OCI-LY1 (cell line): ENCODE data around the gene POLR2B.
"Not testable (repeated sequence)": the region's sequence is repeated elsewhere in the genome, so short reads cannot be mapped to it uniquely, and the experiment has no call there.

Experiments used
- H2AFZ ChIP-seq: fragments of 200-600 bp; sonication (generic), shearing (Covaris generic); 2 replicates; pipeline ENCODE4 v1.6.0; 2014; ENCODE audit warnings: antibody characterized with exemption, mild to moderate bottlenecking, low read length
- H3F3A ChIP-seq: fragments of 200-600 bp; sonication (generic), shearing (Covaris generic); 2 replicates; pipeline ENCODE4 v1.6.0; 2014; ENCODE audit warnings: mild to moderate bottlenecking, antibody characterized with exemption, low read length, moderate library complexity; ENCODE audit not compliant: insufficient read depth
- H3K27ac ChIP-seq: fragments of 200-600 bp; sonication (generic); 2 replicates; pipeline ENCODE4 v1.5.1; 2014; ENCODE audit warnings: low read length, mixed run types, mild to moderate bottlenecking, low read depth; ENCODE audit not compliant: poor library complexity, severe bottlenecking
- H3K27me3 ChIP-seq: fragments of 200-600 bp; sonication (generic); 2 replicates; pipeline ENCODE4 v1.6.0; 2014; ENCODE audit warnings: antibody characterized with exemption, mild to moderate bottlenecking, low read length, moderate library complexity; ENCODE audit not compliant: insufficient read depth
- H3K36me3 ChIP-seq: fragments of 200-600 bp; sonication (generic); 2 replicates; pipeline ENCODE4 v1.6.1; 2014; ENCODE audit warnings: mild to moderate bottlenecking, antibody characterized with exemption, low read length, moderate library complexity, mixed read lengths; ENCODE audit not compliant: insufficient read depth
- H3K4me1 ChIP-seq: fragments of 200-600 bp; sonication (generic); 2 replicates; pipeline ENCODE4 v1.5.1; 2014; ENCODE audit warnings: mild to moderate bottlenecking, low read length, moderate library complexity; ENCODE audit not compliant: insufficient read depth, severe bottlenecking
- H3K4me2 ChIP-seq: fragments of 200-600 bp; sonication (generic), shearing (Covaris generic); 2 replicates; pipeline ENCODE4 v1.6.1; 2014; ENCODE audit warnings: low read length
- H3K4me3 ChIP-seq: fragments of 200-600 bp; sonication (generic); 2 replicates; pipeline ENCODE4 v1.5.1; 2014; ENCODE audit warnings: low read length, low read depth, mild to moderate bottlenecking, mixed read lengths; ENCODE audit not compliant: poor library complexity, severe bottlenecking
- H3K79me2 ChIP-seq: fragments of 200-600 bp; shearing (Covaris generic); 2 replicates; pipeline ENCODE4 v1.6.1; 2016; ENCODE audit warnings: mixed run types, low read length, mixed read lengths; ENCODE audit not compliant: insufficient read depth
- H3K9ac ChIP-seq: fragments of 200-600 bp; sonication (generic), shearing (Covaris generic); 2 replicates; pipeline ENCODE4 v1.6.1; 2014; ENCODE audit warnings: mild to moderate bottlenecking, low read length, mixed read lengths
- H3K9me2 ChIP-seq: fragments of 200-600 bp; sonication (generic), shearing (Covaris generic); 2 replicates; pipeline ENCODE4 v1.6.1; 2014; ENCODE audit warnings: low read depth, mild to moderate bottlenecking, low read length, mixed read lengths
- H3K9me3 ChIP-seq: fragments of 200-600 bp; shearing (Covaris generic); 2 replicates; pipeline ENCODE4 v1.6.1; 2014; ENCODE audit warnings: low read length, mixed read lengths
- H4K20me1 ChIP-seq: fragments of 200-600 bp; sonication (generic), shearing (Covaris generic); 2 replicates; pipeline ENCODE4 v1.6.0; 2016; ENCODE audit warnings: mild to moderate bottlenecking, low read length; ENCODE audit not compliant: insufficient read depth
- EZH2 ChIP-seq: fragments of 200-600 bp; sonication (generic), shearing (Covaris generic); IDR thresholded peaks from 2 replicates; pipeline ENCODE4 v1.8.0; 2017; ENCODE audit warnings: borderline replicate concordance, mixed run types, mild to moderate bottlenecking, antibody characterized with exemption, low read length, moderate library complexity, mixed read lengths
- TF ChIP-seq, protein P1 (sequence below): fragments of 200-600 bp; sonication (generic), shearing (Covaris generic); IDR thresholded peaks from 2 replicates; pipeline ENCODE4 v1.5.1; 2017; ENCODE audit warnings: mild to moderate bottlenecking, antibody characterized with exemption, low read length, moderate library complexity, mixed read lengths

The POLR2B gene

DNA sequence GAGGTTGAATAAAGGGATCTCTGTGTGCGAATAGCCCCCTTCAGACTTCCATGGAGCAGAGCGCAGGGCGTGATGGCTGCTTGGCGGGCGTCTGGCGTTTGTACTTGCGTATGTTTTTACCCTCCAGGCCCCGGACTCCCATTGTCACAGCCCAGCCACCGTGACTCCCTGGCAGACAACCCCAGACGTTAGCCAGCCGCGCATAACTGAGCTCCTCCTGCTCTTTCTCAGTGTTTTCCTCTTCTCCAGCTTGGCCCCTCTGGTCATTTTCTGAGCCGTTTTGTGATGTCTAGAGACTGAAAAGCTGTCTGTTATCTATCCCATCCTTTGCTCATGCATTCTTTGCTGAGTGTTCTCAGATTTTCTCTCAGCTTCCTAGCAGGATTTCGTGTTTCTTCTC lies 77.2 kb downstream of the POLR2B start:
- no peaks in the 10 kb centered on the region for H3F3A ChIP-seq
- no peaks in the 10 kb centered on the region for H4K20me1 ChIP-seq
- TF ChIP-seq, protein P1, sequence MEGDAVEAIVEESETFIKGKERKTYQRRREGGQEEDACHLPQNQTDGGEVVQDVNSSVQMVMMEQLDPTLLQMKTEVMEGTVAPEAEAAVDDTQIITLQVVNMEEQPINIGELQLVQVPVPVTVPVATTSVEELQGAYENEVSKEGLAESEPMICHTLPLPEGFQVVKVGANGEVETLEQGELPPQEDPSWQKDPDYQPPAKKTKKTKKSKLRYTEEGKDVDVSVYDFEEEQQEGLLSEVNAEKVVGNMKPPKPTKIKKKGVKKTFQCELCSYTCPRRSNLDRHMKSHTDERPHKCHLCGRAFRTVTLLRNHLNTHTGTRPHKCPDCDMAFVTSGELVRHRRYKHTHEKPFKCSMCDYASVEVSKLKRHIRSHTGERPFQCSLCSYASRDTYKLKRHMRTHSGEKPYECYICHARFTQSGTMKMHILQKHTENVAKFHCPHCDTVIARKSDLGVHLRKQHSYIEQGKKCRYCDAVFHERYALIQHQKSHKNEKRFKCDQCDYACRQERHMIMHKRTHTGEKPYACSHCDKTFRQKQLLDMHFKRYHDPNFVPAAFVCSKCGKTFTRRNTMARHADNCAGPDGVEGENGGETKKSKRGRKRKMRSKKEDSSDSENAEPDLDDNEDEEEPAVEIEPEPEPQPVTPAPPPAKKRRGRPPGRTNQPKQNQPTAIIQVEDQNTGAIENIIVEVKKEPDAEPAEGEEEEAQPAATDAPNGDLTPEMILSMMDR: no peak
- no peak for TF ChIP-seq EZH2
- H3K27me3 ChIP-seq: peaks cover 4% of the 10 kb centered on the region; the same call in 1 of the 2 replicates
- H3K4me2 ChIP-seq: no peak overlapping the region
- H2AFZ ChIP-seq: no peak overlapping the region
- no peak overlapping the region for H3K4me3 ChIP-seq
- H3K27ac ChIP-seq: no peak overlapping the region
- no peak overlapping the region for H3K9ac ChIP-seq
- no peaks in the 10 kb centered on the region for H3K9me2 ChIP-seq
- no peaks in the 10 kb centered on the region for H3K9me3 ChIP-seq
- no peaks in the 10 kb centered on the region for H3K79me2 ChIP-seq
- H3K36me3 ChIP-seq: no peaks in the 10 kb centered on the region
- no peaks in the 10 kb centered on the region for H3K4me1 ChIP-seq

DNA sequence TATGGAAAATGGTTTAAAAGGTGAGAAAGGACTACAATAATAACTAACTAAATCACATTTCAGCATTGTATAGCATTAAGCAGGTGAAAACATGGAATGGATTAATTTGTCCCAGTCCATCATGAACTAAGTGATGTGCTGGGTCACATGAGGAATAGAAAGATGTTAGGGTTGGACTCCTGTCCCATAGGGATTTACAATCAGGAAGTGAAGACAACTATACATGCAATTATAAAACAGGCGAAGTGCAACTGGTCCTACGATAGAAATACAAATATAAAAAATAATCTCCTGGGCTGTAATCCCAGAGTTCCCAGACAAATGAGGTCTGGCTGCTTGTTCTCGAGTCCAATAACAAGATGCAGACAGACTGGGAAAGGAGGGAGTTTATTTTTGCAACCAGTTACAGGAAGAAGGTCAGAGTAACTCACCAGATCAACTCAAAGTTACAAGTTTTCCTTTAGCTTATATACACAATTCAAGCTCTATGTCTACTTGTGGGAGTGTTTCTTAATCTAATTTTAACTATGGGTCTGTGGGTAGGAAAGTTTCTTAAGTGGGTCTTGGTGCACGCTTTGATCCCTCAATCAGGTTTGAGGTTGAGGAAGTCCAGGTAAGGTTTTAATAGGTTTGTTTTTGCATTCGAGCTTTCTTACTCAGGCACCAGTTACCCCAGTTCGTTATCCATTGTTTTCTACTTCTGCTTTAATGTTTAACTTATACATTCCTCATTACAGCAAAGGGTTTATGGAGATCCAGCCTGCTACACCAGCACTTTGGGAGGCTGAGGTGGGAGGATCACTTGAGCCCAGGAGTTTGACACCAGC lies 81.4 kb downstream of the POLR2B start:
- Histone ChIP-seq H3K79me2 (no peaks in the 10 kb centered on the region), H3K4me3 (no peak overlapping the region), H3F3A (no peaks in the 10 kb centered on the region), H3K27me3 (no peaks in the 10 kb centered on the region; the same call in 1 of the 2 replicates), H3K9ac (no peak overlapping the region), H3K9me3 (no peaks in the 10 kb centered on the region), H3K27ac (no peak overlapping the region), H3K4me2 (no peak overlapping the region), H3K4me1 (no peaks in the 10 kb centered on the region), H2AFZ (no peak overlapping the region), H3K9me2 (no peaks in the 10 kb centered on the region), H4K20me1 (no peaks in the 10 kb centered on the region), H3K36me3 (no peaks in the 10 kb centered on the region)
- TF ChIP-seq EZH2: no peak
- TF ChIP-seq, protein P1: no peak

DNA sequence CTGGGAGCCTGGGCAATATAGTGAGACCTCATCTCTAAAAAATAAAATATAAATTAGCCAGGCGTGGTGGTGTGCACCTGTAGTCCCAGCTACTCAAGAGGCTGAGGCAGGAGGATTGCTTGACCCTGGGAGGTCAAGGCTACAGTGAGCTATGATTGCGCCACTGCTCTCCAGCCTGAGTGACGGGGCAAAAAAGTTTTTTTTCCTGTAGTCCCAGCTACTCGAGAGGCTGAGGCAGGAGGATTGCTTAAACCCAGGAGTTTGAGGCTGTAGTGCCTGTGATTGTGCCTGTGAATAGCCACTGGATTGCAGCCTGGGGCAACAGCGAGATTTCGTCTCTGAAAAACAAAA lies 82.0 kb downstream of the POLR2B start:
- not testable (repeated sequence) for H3K9me3 ChIP-seq, H2AFZ ChIP-seq, H3K27ac ChIP-seq, H3K27me3 ChIP-seq, H3F3A ChIP-seq, H3K4me2 ChIP-seq, H3K4me3 ChIP-seq, H3K79me2 ChIP-seq, H3K4me1 ChIP-seq, H3K9me2 ChIP-seq, H3K36me3 ChIP-seq, H4K20me1 ChIP-seq, H3K9ac ChIP-seq

DNA sequence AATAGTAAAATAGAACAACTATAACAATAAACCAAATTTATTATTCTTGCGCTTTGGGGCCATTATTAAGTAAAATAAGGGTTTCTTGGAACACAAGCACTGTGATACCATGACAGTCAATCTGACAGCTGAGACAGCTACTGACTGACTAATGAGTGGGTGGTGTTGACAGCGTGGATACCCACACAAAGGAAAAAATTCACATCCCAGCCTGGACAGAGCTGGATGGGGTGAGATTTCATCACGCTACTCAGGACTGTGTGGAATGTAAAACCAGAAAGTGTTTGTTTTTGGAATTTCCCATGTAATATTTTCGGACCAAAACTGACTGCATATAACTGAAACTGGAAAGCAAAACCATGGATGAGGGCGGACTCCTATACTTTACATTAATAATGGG lies 82.7 kb downstream of the POLR2B start:
- no peak overlapping the region for H3K4me2 ChIP-seq
- no peaks in the 10 kb centered on the region for H4K20me1 ChIP-seq
- no peaks in the 10 kb centered on the region for H3K4me1 ChIP-seq
- TF ChIP-seq EZH2: no peak
- TF ChIP-seq, protein P1: no peak
- no peak overlapping the region for H3K27ac ChIP-seq
- H3K36me3 ChIP-seq: no peaks in the 10 kb centered on the region
- no peaks in the 10 kb centered on the region for H3K9me3 ChIP-seq
- no peak overlapping the region for H3K9ac ChIP-seq
- no peak overlapping the region for H2AFZ ChIP-seq
- no peaks in the 10 kb centered on the region for H3K79me2 ChIP-seq
- peaks cover 4% of the 10 kb centered on the region; the same call in 1 of the 2 replicates for H3K27me3 ChIP-seq
- no peak overlapping the region for H3K4me3 ChIP-seq
- H3K9me2 ChIP-seq: no peaks in the 10 kb centered on the region
- H3F3A ChIP-seq: no peaks in the 10 kb centered on the region
